Left colon (tissue), 2 donors: ENCODE measurements around the gene EEF1AKMT4. TPM values are rescaled to one million over a fixed set of nuclear protein-coding genes. Genes with fewer than 3 reads are reported as not detected.
"Not testable (repeated sequence)": the region's sequence is repeated elsewhere in the genome, so short reads cannot be mapped to it uniquely, and the experiment has no call there.

Source experiments
- ATAC-seq: fragments of 200-7000 bp; cut with Tn5 transposase; one replicate; pipeline ENCODE4 v1.9.1; 2020; ENCODE audit warnings: mild to moderate bottlenecking, moderate library complexity
- DNase-seq, 2 donors: peaks; one replicate each; pipeline ENCODE4 v3.0.0-alpha.2; 2020
- intact Hi-C, 2 donors: fragments of 100-400 bp; cut with DNase I in 1 of 2; cut with micrococcal nuclease in 1 of 2; formaldehyde crosslinking; loops; one replicate each; pipeline versions ENCODE4 v1.11.2 to v1.14.0; 2022; cut with DNase I, micrococcal nuclease
- total RNA-seq, 2 donors: library from RNA; stranded (reverse); fragmentation: NEBNext Ultra II Directional; extraction: Animal tissue kit (Norgen Biotek cat#: 25700); gene quantifications; one replicate each; pipeline ENCODE4 v1.2.1, GENCODE V29; 2021
- donor health status: DM: no; HTN: no; CAD: no.
- donor health status: DM: yes; HTN: yes; CAD: no.

Gene EEF1AKMT4
- total RNA-seq, 2 donors from 2014 or later, result 3.5 to 5.3 TPM

DNA sequence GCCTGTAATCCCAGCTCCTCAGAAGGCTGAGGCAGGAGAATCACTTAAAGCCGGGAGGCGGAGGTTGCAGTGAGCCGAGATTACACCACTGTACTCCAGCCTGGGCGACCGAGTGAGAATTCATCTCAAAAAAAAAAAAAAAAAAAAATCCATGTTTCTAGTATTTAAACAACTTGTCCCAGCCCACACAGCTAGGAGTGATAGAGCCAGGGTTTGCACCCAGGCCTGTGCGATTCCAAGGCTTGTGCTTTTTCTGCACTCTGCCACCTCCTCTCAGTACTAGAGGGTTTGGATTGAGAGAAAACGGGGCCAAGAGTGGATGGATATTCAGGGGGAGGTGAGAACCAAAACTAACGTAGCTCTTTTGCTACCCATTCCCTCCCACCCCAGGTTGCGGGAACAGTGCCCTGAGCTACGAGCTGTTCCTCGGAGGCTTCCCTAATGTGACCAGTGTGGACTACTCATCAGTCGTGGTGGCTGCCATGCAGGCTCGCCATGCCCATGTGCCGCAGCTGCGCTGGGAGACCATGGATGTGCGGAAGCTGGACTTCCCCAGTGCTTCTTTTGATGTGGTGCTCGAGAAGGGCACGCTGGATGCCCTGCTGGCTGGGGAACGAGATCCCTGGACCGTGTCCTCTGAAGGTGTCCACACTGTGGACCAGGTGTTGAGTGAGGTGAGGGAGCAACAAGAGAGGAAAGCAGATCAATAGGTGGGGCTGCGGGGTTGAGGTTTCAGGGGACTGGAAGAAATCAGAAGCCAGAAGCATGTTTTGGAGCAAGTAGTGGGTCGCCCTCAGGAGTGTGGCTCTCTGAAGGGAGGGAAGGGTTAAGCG is 7.8 kb downstream of the EEF1AKMT4 start:
- intact Hi-C loops, result no loop called here
- no peak for ATAC-seq
- DNase-seq, result no peak

DNA sequence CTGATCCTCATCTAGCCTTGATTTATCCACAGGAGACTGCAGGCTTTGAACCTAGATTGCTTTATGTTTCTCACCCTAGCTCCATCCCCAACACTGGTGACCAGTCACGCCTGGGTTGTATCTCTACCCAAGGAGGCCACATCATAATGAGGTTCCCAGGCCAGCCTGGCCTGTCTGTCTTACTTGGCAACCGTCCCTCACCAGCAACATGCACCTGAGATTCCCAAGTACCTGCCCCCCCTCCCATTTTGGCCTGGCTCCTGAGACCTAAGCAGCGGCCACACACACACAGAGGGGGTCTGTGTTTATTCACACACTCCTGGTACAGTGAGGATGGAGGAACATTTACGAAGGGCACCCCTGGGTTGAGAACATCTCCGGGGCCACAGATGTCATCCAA is 9.5 kb downstream of the EEF1AKMT4 start:
- intact Hi-C loops, result no loop called here
- DNase-seq (no peak), ATAC-seq (no peak)

DNA sequence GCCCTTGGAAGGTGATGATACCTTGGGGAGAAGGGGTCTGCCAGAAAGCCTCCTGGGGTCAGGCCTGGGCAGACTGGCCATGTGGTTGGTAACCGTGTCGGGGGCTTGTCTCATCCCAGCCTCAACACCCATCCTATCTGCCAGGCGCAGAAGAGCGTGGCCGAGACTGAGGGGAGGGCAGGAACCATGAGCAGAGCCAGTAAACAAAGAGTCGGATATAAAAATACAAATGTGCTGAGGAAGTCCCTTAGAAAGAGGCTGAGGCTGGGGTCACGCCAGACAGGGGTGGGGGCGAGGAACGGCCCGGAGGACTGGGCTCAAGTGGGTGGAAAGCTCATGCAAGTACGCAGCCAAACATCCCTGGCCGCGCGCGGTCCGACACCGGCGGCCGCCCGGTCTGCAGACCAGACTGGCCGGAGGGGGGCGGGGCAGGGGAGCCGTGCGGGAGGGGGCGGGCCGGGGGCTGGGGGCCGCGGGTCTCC is 10.0 kb downstream of the EEF1AKMT4 start:
- peak; percentile 10 for ATAC-seq
- intact Hi-C loops, result no loop called here
- no peak for DNase-seq

DNA sequence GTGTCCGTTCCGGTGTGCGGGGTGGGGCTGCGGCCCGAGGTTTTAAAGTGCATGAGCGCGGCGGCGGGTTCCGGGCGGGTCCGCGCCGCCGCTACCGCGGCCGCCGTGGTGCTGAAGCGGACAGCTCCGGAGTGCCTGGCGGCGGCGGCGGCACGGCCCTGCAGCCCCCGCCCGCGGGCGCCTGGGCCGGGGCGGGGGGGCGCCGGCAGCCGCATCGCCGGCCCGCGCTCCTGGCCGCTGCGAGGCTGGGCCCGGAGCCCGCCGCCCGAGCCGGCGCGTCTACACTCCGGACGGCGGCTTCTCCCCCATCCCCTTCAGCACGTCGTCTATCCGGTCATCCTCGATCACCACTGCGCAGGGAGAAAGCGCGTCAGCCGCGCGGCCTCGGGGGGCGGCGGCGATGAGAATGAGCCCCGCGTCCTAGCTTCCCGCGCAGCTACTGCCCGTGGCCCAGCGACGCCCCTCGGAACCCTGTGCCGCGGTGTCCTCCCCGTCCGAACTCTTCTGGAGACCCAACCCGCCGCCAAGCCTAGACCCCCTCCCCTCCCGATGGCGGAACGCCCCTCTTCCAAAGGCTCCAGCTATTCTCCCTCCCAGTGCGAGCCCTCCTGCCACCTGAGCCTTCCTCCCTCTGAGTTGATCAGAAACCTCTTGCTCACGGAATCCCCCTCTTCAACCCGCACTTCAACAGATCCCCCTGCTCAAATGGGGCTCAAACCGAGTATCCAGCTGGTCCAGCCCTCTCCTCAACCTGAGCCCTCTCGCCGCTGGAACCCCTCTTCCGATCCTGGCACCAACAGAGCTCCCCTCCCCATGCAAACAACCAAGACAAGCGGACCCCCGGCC is 10.6 kb downstream of the EEF1AKMT4 start:
- intact Hi-C loops, result no loop called here
- DNase-seq, result peak in 1 of 2 donors; percentile 55
- peak; percentile 77 for ATAC-seq

DNA sequence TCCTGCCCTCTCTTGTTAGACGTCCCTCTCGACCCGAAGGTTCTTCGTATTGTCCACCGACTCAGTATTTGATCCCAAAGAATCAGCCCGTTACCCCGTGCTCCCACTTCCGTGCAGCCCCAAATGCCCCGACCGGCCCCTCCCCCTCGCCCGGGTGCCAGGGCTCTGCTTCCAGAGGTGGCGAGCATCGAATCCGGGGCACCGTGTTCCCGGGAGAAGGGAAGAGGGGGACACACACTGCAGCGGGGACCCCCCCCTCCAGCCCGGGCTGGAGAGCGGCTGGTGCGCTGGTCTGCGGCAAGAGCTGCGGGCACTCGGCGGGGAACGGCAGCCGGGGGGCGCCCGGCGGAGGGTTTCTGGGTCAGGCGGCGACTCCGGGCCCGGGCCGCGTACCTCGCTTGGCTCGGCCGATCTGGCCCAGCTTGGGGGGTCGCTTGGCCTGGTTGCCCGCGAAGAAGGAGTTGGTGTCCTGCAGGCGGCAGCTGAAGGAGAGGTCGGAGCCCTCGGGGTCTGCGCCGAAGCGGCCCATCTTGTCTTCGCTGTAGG is 11.3 kb downstream of the EEF1AKMT4 start:
- ATAC-seq (no peak), DNase-seq (no peak)
- intact Hi-C loops, result no loop called here

DNA sequence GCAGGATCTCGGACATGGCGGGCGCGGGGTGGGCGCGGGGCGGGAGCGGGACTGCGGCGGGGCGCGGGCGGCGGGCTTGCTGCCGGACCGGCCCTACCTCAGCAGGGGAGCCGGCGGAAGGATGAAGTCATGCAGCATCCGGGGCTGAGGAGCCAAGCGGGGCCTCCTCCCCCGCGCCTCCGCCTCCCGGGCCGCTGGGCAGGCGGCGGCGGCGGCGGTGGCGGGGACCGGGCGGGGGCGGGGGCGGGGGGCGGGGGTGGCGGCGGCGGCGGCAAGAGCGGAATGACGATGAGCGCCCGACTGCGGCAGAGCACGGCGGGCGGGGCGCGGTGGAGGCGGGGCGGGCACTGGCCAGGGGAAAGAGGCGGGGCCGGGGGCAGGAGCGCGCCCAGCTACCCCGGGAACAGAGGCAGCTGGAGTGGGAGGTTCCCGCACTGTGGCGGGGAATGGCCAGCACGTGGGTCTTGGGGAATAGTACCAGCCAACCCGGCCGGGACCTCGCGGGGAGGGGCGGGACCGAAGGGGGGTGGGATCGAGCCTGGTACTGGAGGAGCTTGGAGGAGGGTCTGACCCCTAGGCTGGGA is 11.9 kb downstream of the EEF1AKMT4 start, which contains the start of gene CAMK2N2:
TSS of gene CAMK2N2 (minus strand) at position 284 of the 584 bp plus-strand sequence. CDS start at position 16, 268 bp downstream.
- peak; percentile 51 to 66 for DNase-seq

DNA sequence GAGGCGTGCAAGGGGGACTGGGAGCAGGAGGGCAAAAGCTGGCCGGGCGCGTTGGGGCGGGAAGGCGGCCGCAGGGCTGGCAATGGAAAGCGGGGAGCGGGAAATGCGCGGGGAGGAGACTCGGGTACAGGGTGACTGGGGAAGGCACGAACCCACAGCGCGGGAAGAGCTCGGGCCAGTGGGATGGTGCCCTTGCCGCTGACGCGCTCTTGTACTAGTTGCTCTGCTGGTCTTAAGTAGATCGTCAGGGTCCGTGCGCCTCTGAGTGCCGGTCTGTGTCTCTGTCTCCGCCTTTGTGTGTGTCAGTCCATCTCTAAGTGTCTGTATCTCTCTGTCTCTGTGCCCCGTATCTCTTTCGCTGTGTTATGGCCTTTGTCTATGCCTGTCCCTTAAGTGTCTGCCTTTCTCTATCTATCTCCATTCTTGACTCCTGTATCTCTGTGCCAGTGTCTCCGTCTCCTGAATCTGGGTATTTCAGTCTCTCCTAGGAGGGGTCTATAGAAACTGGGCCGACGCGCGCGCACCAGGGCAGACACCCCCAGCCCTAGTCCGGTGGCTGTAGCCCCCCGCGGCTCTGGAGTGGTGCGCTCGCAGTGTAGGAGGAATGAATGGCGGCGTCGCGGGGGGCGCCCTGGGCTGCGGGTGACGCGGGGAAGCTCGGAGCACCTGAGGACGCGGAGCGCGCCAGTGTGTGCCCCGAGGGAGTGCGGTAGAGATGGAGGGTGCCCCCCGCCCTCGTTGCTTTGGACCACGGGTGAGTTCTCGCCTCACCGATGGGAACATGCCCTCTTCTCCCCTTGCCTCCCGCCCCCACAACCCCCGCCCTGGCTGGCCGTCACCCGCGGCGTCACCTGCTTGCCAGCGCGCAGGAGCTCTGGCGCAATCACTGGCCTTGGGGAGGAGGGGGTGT is 12.6 kb downstream of the EEF1AKMT4 start:
- ATAC-seq (peak; percentile 18), DNase-seq (no peak)
- intact Hi-C loops, result no loop called here

More for the DNA sequence above, 11.9 kb downstream of the EEF1AKMT4 start, which contains the start of gene CAMK2N2:
- intact Hi-C loops, result no loop called here
- ATAC-seq, result peak; percentile 85

DNA sequence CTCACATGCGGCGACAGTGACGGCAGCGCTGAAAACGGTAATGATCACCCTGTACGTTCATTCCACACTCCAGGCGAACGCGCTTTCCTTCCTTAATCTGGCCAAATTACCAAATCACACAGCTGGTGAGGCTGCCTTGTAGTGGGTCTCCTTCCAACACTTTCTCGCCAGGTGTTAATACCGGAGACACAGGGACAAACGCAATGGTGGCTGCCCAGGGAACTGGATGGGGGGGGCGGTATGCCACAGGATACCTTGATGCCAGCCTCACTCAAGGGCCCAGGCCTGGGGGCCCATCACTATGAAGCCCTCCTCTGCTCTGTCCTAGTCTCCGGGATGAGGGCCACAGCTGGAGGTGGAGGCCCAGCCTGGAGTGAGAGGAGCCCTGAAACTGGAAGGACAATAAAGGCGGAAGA is 13.3 kb downstream of the EEF1AKMT4 start:
- no peak for ATAC-seq
- DNase-seq, result no peak
- intact Hi-C loops, result no loop called here

DNA sequence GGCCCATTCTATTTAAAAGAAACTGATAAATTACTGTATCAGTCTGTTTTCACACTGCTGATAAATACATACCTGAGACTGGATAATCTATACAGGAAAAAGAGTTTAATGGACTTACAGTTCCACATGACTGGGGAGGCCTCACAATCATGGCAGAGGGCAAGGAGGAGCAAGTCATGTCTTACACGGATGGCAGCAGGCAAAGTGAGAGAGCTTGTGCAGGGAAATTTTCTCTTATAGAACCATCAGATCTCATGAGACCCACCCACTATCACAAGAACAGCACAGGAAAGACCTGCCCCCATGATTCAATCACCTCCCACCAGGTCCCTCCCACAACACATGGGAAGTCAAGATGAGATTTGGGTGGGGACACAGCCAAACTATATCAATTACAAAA is 17.8 kb downstream of the EEF1AKMT4 start:
- DNase-seq, ATAC-seq, intact Hi-C loops: not testable (repeated sequence)

DNA sequence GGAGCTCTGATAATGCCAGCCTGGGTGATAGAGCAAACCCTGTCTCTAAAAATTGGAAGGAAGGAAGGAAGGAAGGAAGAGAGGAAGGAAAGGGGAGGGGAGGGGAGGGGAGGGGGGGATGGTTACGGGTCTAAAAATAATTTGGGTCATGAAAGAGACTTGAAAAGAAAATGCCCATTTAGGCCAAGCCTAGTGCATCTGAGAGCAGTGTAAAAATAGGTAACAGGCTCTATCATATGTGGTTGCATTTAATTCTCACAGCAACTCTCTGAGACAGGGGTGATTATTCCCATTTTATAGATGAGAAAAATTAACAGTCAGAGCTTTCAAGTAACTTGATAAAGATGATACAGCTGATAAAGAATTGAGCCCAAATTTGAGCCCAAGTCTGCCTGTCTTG is 22.8 kb downstream of the EEF1AKMT4 start:
- no peak for DNase-seq
- intact Hi-C loops, result no loop called here
- ATAC-seq, result no peak

DNA sequence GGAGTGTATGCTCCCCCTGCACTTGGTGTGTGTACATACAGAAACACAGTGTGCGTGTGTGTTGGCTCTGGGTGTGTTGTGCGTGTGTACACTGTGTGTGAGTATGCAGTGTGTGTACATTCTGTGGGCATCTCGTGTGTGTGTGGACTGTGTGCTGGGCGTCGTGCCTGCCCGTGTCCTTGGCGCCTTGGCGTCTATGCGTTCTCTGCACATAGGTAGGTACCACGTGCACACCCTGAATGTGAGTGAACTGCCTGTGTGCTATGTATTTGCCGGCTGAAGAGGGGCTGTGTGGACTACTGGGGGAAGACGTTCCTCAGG is 25.9 kb downstream of the EEF1AKMT4 start:
- DNase-seq (no peak), ATAC-seq (no peak)
- intact Hi-C loops, result no loop called here

DNA sequence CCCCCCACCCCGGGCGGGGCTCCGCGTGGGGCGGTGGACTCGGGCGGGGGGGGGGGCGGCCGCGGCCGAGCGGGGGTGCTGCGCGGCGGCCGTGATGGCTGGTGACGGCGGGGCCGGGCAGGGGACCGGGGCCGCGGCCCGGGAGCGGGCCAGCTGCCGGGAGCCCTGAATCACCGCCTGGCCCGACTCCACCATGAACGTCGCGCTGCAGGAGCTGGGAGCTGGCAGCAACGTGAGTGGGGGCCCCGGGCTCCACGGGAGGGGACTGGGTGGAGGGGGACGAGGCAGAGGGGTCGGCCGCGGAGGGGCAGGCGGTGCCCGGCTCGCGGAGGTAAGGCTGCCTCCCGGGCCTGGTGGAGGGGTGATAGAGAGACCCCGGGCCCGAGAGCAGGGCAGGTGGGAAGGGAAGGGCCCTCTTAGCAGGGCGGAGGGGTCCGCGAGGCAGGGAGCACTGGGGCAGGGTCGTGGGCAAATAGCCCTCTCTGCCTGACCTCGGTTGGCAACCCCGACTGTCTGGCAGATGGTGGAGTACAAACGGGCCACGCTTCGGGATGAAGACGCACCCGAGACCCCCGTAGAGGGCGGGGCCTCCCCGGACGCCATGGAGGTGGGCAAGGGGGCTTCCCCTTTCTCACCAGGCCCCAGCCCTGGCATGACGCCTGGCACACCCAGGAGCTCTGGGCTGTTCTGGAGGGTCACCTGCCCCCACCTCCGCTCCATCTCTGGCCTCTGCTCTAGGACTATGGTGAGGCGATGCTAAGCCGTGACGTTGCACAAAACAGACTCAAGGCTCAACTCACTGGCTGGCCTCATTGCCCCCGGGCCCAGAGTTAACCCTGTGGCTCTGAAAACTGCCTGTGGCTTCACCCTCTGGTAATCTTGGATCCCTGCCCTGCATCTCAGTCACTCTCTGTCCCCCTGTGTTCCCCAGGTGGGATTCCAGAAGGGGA is 26.8 kb downstream of the EEF1AKMT4 start, which contains the start of gene ECE2:
TSS of gene ECE2 (plus strand) at position 62 of the 950 bp plus-strand sequence. CDS start at position 194, 132 bp downstream.
- no peak for ATAC-seq
- intact Hi-C loops, result no loop called here
- DNase-seq, result no peak

DNA sequence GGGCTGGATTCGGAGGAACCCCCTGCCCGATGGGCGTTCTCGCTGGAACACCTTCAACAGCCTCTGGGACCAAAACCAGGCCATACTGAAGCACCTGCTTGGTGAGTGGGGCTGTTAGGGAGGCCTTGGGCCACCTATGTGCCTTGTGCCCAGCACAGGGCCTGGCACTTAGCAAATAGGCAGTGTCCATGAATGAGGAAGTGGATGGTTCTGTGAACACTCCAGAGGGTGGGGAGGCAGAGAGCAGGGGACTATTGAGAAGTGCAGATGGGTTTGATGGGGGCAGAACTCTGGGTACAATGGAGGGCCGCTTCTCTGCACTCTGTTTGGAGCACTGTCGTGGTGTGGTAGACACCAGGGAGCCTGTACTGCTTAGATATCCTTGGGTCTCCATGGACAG is 27.9 kb downstream of the EEF1AKMT4 start:
- intact Hi-C loops, result no loop called here
- ATAC-seq, result no peak

DNA sequence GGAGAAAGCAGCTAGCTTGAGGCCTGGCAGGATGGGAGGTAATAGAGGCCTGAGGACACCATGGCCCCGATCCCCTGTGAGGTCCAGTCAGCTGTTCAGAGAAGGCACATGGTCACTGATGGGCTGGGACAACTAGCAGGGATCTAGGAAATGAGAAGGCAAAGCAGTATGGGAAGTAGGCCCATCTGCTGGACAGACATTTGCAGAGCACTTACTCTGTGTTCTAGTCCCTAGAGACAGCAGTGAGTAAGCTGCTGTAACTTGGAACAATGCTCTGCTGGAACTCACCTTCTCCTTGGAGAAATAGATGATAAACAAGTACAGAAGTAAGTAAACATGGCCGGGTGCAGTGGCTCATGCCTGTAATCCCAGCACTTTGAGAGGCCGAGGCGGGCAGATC is 33.5 kb downstream of the EEF1AKMT4 start:
- intact Hi-C loops, result no loop called here
- DNase-seq (no peak), ATAC-seq (no peak)

More for the DNA sequence above, 27.9 kb downstream of the EEF1AKMT4 start:
- DNase-seq, result no peak

DNA sequence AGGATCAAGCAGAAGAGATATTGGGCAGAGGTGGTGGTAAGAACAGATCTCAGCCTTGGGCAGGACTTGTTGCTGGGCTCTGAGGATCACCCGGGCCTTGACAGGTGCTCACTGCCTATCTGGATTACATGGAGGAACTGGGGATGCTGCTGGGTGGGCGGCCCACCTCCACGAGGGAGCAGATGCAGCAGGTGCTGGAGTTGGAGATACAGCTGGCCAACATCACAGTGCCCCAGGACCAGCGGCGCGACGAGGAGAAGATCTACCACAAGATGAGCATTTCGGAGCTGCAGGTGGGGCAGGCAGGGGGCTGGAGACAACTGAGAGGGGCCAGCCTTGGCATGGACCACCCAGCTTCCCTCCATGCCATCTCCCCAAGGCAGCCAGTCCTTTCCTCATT is 34.2 kb downstream of the EEF1AKMT4 start:
- intact Hi-C loops, result no loop called here
- DNase-seq (no peak), ATAC-seq (no peak)

DNA sequence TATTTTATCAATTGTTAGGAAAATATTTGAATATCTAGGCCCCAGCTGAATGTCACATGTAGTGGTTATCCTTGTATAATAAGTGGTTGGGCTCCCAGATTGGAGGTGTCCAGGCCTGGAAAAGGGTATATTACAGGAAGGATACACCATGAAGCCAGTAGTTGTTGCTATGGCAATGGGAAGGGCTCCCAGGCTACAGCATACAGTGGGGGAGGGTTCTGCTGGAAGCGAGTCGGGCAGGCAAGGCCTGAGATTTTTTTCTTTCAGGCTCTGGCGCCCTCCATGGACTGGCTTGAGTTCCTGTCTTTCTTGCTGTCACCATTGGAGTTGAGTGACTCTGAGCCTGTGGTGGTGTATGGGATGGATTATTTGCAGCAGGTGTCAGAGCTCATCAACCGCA is 35.2 kb downstream of the EEF1AKMT4 start:
- ATAC-seq (peak; percentile 73), DNase-seq (peak in 1 of 2 donors; percentile 20)
- intact Hi-C loops, result no loop called here

DNA sequence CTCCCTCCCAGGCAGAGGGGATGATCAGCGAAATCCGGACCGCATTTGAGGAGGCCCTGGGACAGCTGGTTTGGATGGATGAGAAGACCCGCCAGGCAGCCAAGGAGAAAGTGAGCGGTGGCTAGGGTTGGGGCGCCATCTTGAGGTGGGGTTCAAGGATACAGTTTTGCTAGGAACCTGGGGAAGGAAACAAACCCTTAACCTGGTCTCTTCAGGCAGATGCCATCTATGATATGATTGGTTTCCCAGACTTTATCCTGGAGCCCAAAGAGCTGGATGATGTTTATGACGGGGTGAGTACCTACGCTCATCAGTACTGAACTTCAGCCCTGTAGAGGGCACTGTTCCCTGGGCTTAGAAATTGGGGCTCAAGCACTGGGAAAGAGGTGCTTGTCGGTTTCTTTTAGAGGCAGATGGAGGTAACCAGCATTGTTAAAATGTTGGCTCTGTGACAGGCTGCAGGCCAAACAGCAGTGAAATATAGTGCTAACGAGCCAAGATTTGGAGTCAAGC is 40.0 kb downstream of the EEF1AKMT4 start:
- intact Hi-C loops, result no loop called here
- DNase-seq, result peak in 1 of 2 donors; percentile 57
- ATAC-seq, result peak; percentile 79
